ENCODE data around the gene DYRK4. TPM values are rescaled to one million over a fixed set of nuclear protein-coding genes. Genes with fewer than 3 reads are reported as not detected.
"Not testable (repeated sequence)": the region's sequence is repeated elsewhere in the genome, so short reads cannot be mapped to it uniquely, and the experiment has no call there.

The DYRK4 gene, protein sequence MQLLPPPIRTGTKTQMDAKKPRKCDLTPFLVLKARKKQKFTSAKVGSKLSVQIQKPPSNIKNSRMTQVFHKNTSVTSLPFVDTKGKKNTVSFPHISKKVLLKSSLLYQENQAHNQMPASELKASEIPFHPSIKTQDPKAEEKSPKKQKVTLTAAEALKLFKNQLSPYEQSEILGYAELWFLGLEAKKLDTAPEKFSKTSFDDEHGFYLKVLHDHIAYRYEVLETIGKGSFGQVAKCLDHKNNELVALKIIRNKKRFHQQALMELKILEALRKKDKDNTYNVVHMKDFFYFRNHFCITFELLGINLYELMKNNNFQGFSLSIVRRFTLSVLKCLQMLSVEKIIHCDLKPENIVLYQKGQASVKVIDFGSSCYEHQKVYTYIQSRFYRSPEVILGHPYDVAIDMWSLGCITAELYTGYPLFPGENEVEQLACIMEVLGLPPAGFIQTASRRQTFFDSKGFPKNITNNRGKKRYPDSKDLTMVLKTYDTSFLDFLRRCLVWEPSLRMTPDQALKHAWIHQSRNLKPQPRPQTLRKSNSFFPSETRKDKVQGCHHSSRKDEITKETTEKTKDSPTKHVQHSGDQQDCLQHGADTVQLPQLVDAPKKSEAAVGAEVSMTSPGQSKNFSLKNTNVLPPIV
- total RNA-seq (2014; rRNA removed; shearing (Covaris generic)) = 61.5 and 72.2 TPM in 2 replicates
- 22.4 and 39.2 TPM in 2 replicates for polyA plus RNA-seq (2015; cell fraction: cytosol; rRNA removed)
- polyA plus RNA-seq (2015; cell fraction: nucleus; rRNA removed) = 59.5 and 87.6 TPM in 2 replicates

DNA sequence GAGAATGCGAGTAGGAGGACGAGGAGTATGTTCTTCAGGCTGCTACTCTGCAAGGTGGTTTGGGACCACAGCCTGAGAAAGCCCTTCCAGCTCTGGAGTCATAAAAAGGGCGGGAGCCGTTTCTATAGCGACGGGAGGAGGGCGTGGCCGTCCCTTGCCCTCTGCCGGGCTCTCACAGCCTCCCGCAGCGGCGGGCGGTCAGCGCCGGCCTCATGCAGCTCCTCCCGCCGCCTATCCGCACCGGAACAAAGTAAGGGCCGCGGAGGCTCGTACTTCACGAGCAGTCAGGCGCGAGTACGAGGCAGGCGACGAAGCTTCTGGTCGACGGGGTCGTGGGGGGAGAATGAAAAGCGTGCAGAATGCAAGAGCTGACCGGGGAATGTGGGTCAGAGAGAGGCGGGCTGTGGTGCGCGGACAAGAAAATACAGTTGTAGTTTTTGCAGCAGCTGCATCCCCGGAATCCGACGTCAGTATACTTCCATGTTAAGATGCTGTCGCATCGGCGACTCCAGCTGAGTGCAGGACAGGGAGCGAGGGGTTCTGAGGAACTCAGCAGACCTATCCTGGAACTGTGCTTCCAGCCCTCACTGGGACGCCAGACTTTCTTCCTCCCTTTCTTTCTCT, at the start of gene DYRK4:
Gene DYRK4 (plus strand): TSS at position 175 of the 624 bp plus-strand sequence. CDS start 38 bp downstream, at position 213.
- in situ Hi-C loops (cut with HindIII; ENCODE audit: low pct_unique_long_range_greater_than_20kb, low sequenced_read_pairs) = no loop called here
- DNase-seq (ENCODE audit: low read depth, low spot score) = no peak

DNA sequence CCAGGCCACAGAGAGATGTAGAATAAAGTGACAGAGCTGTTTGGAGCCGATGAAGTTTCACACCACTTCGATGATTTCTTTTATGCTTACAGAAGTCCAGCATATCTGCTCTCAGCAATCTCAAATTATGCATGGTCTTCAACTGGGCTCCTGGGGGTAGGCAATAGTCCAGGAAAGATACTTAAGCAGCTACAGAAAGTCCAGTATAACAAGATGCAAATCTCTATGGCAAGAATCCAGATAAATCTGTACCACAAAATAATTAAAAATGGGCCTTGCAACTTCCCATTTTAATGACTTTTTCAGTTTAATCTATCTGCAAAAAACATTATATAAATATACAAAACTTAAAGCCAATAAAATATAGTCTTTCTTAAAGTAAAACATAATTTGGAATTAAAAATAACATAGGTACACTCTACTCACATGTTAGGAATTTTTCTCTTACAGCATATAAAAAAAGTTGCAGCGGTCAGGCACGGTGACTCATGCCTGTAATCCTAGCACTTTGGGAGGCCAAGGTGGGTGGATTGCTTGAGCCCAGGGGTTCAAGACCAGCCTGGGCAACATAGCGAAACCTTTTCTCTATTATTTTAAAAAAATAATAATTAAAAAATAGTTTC, 43.8 kb upstream of the DYRK4 start:
- DNase-seq (ENCODE audit: low read depth, low spot score) = no peak
- in situ Hi-C loops (cut with HindIII; ENCODE audit: low pct_unique_long_range_greater_than_20kb, low sequenced_read_pairs) = no loop called here

DNA sequence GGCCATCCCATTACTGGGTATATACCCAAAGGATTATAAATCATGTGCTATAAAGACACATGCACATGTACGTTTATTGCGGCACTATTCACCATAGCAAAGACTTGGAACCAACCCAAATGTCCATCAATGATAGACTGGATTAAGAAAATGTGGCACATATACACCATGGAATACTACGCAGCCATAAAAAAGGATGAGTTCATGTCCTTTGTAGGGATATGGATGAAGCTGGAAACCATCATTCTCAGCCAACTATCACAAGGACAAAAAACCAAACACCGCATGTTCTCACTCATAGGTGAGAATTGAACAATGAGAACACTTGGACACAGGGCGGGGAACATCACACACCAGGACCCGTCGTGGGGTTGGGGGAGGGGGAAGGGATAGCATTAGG, 38.6 kb upstream of the DYRK4 start:
- DNase-seq (ENCODE audit: low read depth, low spot score); in situ Hi-C loops (cut with HindIII; ENCODE audit: low pct_unique_long_range_greater_than_20kb, low sequenced_read_pairs): not testable (repeated sequence)

DNA sequence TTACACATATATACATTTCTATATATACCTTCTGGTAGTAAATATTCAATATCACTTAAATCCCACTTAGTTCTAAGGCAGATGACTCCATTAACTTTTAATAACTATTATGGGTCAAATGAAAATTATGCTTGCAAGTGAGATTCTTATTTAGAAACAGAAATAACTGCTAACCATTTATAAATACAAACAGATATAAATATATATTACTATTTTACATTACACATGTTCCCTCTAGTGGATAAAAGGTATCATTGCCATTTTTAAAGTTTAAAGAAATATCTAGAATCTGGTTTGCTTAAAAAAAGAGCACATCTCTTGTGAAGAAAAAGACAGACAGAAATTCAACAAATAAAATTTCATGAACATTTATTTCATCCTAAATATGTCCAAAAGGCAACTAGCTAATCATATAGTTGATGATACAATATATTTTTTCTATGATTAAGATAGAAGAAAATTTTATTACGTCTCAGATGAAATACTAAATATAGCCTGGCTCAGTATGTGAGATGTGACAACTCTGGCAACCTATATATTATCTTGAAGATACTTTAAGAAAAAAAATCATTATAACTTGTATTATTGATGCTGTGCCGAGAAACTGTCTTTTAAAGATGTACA, 35.0 kb upstream of the DYRK4 start:
- in situ Hi-C loops (cut with HindIII; ENCODE audit: low pct_unique_long_range_greater_than_20kb, low sequenced_read_pairs) = no loop called here

DNA sequence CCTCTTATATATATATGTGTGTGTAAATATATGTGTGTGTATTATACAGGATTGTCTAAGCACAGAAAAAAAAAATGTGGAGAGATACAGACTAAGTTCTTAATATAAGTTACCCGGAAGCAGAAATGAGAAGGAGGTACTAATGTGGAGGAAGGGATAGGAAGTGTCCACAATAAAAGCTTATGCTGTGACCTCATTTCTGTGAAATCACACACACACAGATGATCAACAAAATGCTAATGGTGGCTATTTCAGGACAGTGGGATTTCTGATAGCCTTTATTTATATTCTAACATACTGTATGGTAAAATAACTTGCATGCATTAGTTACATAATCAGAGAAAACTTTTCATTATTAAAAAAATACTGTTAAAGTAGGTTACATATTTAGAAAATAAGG, 31.8 kb upstream of the DYRK4 start:
- no peak for DNase-seq (ENCODE audit: low read depth, low spot score)
- in situ Hi-C loops (cut with HindIII; ENCODE audit: low pct_unique_long_range_greater_than_20kb, low sequenced_read_pairs) = no loop called here

More for the DNA sequence above, 35.0 kb upstream of the DYRK4 start:
- DNase-seq (ENCODE audit: low read depth, low spot score) = peak; percentile 52

DNA sequence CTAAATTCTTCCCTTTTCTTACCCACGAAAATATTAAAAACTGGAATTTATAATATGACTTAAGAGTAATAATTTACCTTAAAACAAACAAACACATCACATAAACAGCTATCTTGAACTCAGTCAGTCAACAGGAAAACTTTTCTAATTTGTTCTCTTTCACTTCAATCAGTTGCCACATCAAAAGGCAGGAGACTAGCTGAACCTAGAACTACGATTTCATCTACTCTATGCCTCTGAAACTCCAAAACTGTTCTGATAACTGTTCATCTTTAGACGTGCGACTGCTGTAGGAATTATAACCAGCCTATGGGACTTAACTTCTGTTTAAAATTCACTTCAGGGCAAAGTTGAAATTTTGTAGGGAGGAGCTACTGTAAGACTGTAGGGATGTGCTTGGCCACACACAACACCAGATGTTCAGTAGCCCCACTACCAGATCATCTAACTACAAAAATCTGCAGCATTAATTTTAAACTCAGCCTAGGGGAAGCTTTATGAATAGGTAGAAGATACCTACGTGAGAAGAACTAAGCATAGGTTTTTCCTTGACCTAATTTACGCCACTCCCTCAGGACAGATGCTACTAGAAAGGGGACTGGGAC, 30.9 kb upstream of the DYRK4 start:
- in situ Hi-C loops (cut with HindIII; ENCODE audit: low pct_unique_long_range_greater_than_20kb, low sequenced_read_pairs) = no loop called here
- no peak for DNase-seq (ENCODE audit: low read depth, low spot score)

DNA sequence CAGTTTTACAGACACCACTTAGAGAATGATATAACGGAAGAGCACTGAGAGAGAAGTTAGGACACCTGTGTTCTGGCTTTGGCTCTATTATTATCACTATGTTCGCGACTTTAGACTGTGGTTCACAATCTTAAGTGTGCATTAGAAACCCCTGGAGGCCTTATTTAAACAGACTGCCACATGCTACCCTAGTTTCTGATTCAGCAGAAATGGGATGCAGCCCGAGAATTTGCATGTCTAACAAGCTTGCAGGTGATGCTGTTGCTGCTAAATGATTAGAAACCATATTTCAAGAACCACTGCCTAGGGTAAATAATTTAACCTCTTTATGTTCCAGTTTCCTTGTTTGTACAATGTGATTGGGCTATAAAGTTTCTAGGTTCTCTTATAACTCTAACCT, 26.9 kb upstream of the DYRK4 start:
- DNase-seq (ENCODE audit: low read depth, low spot score) = no peak
- in situ Hi-C loops (cut with HindIII; ENCODE audit: low pct_unique_long_range_greater_than_20kb, low sequenced_read_pairs) = no loop called here

DNA sequence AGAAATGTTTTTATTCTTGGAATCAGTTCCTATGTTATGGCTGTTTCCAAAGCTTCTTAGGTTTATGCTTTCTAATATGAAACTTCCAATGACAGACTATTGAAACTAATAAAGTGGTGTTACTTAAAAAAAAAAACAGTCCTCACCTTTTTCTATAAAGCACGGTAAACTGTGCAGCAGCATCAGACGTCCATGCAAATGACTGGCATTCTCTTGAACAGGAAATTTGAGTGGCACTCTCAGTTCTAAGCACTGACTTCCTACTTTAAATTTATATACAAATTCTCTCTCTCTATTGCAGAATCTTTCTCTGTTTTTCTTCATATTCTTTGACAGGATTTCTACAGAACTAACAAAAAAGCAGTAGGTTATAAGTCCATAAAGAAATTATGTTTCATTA, 26.1 kb upstream of the DYRK4 start:
- in situ Hi-C loops (cut with HindIII; ENCODE audit: low pct_unique_long_range_greater_than_20kb, low sequenced_read_pairs) = no loop called here
- no peak for DNase-seq (ENCODE audit: low read depth, low spot score)

DNA sequence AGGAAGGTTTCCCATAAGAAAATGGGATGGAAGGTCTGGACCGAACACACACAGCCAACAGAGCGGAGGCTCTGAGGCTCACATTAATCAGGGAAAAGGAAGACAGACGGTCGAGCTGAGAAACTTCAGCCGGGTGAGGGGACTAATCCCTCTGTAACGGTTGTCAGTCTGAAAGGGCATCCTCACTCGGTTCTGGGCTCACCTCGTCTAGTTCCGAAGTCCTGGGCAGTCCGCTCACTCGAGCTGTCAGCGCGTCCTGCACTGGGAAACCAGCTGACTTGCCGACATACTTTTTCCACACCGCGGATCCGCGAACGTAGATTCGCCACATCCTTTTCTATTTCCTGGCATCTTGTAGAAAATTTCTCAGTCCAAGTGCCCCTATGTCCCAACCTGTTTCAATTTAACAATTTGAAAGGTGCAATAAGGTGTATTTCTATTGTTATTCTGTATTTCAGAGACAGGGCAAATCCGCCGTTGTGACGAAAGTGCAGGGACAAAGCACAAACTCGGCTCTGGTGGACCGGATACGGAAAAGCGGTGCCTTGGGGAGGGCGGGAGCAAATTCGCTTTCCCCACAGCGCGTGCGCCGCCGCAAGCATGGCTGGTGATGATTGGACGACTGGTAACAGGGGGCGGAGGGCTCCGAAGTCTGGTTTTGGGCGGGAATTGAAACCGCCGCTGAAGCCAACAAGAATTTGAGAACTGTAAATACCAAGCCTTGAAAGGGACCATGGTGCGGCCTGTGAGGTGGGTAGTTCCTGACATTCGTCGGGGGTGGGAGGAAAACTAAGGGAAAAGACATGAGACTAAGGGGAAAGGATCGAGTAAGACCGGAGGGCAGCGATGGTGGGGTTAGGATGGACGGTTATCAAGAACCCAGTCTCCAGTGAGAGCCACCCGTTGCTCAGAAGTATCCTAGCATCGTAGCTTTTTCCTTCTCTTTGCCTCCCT, 23.5 kb upstream of the DYRK4 start, which contains the start of gene RAD51AP1:
Gene RAD51AP1 (plus strand): TSS at position 684 of the 954 bp plus-strand sequence. CDS start 50 bp downstream, at position 734.
- DNase-seq (ENCODE audit: low read depth, low spot score) = peak; percentile 96
- in situ Hi-C loops (cut with HindIII; ENCODE audit: low pct_unique_long_range_greater_than_20kb, low sequenced_read_pairs) = no loop called here

DNA sequence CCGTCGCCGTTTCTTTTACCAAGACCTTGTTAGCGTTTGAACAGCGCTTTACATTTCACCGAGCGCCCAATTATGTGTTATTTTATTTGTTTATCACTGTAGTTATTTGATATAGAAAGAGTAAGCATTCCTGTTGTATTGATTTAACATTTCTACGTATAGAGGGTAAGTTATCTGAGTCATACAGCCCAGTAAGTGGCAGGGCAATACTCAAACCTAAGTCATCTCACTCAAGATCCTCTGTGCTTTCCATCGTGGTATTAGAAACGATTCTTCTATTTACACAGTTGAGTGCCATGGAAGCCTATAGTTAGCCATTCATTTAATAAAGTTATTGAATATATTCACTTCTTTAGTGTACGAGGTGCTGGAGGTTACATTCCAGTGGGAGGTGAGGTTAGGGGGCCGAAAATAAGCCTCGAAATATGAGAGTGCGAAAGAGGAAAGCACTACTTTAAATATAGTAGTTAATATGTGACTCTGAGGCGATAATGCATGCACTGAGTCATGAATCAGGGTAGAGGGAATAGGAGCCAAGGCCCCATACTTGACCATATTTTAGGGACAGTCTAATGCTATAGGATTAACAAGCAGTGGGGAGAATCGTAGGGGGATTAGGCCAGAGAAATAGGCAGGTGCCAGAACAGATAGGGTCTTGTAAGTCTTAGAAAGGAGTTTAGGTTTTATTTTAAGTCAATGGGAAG, 22.7 kb upstream of the DYRK4 start:
- in situ Hi-C loops (cut with HindIII; ENCODE audit: low pct_unique_long_range_greater_than_20kb, low sequenced_read_pairs) = no loop called here
- DNase-seq (ENCODE audit: low read depth, low spot score) = no peak

DNA sequence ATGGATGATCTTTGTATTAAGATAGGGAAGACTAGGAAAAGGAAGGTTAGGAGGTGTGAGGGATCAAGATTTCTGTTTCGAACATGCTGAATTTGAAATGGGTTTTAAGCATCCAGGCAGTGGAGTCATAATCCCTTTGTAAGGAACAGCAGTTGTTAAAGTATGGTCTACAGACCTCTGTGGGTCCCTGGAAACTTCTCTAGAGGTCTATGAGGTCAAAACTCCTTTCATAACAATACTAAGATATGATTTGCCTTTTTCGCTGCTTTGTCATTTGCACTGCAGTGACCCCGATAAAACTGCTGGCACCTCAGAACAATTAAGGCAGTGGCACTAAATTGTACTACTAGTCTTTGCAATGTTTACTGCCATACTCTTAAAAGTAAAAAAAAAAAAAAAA, 21.8 kb upstream of the DYRK4 start:
- DNase-seq (ENCODE audit: low read depth, low spot score) = no peak
- in situ Hi-C loops (cut with HindIII; ENCODE audit: low pct_unique_long_range_greater_than_20kb, low sequenced_read_pairs) = no loop called here

DNA sequence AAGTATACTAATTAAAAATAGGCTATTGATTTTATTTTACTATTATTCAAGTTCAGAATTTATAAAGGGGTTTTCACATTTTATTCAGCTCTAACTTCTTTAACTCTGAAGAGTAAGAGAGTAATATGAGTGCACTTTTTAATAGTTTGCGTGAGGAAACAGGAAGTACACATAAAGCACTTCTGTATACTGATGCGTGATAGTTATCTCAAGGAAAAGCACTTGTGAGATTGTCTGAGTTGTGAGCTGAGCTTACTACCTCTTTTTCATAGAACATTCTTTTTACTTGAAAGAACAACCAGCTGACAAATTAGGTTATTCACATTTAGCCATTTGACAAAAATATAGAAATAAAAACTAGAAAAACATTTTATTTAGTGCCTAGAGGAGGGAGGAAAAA, 21.4 kb upstream of the DYRK4 start:
- in situ Hi-C loops (cut with HindIII; ENCODE audit: low pct_unique_long_range_greater_than_20kb, low sequenced_read_pairs) = no loop called here
- no peak for DNase-seq (ENCODE audit: low read depth, low spot score)

DNA sequence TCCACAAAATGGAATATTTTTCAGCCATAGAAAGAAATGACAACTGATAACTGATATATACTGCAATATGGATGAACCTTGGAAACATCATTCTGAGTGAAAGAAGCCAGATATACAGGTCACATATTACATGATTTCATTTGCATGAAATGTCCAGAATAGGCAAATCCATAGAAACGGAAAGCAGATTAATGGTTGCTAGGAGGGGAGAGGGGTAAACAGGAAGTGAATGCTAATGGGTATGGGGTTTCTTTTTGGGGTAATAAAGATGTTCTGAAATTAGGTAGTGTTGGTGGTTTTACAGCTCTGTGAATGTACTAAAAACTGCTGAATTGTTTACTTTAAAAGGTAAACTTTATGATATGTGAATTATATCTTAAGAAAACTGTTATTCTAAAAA, 16.8 kb upstream of the DYRK4 start:
- in situ Hi-C loops (cut with HindIII; ENCODE audit: low pct_unique_long_range_greater_than_20kb, low sequenced_read_pairs) = no loop called here
- DNase-seq (ENCODE audit: low read depth, low spot score) = no peak

DNA sequence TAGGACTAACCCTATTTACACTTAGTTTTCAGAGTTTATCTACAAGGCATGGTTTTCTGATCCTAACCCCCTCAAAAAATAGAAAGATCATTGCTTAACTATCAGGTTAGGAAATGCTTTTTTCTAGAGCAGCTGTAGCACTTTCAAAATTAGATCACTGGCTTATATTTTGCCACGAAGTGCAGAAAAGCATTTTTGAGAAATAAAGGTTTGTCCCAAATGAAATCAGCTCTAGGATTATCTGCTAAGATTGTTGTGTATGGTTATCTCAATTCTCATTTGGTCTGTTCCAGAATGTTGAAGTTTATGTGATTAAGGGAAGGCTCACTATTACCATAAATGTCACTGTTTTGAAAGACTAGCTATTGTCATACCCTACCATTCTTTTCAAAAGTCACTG, 9.8 kb upstream of the DYRK4 start:
- DNase-seq (ENCODE audit: low read depth, low spot score) = no peak
- in situ Hi-C loops (cut with HindIII; ENCODE audit: low pct_unique_long_range_greater_than_20kb, low sequenced_read_pairs) = no loop called here

DNA sequence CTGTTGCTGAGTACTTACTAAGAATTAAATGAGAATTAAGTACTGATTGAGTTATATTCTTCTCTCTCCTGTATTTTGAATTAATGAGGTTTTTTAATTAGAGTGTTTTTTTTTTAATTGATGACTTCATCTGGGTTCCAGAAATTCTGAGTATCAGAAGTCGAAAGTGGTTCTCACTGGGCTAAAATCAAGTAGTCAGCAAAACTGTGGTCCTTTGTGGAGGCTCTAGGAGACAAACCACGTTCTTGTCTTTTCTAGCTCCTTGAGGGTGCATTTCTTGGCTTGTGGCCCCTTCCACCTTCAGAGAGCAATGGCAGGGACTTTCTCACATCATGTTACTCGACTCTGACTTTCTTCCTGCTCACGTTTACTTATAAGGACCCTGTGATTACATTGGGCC, 8.1 kb upstream of the DYRK4 start:
- in situ Hi-C loops (cut with HindIII; ENCODE audit: low pct_unique_long_range_greater_than_20kb, low sequenced_read_pairs) = no loop called here
- no peak for DNase-seq (ENCODE audit: low read depth, low spot score)

DNA sequence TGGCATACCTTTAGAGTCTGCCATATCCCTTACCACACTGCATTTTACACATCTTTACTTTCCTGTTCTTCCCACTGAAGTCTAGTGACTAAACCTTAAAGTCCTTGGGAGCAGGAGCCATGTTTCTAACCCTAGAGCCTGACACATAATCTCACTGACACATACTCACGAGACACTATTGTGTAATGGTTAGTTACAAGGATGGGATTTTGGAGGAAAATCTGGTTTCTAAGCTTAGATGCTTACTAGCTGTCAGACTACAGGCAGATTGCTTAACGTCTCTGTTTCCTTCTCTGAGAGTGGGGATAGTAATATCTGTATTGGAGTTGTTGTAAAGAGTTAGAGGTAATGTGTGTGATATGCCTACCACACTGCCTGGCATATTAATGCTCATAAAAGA, 6.2 kb upstream of the DYRK4 start:
- no peak for DNase-seq (ENCODE audit: low read depth, low spot score)
- in situ Hi-C loops (cut with HindIII; ENCODE audit: low pct_unique_long_range_greater_than_20kb, low sequenced_read_pairs) = no loop called here

All from SK-MEL-5 (cell line).